SK-N-MC (cell line): ENCODE data around the gene SLC36A4.

Experiments
- EZH2 ChIP-seq: fragments of 200-600 bp; sonication (generic); IDR thresholded peaks from one replicate; pipeline ENCODE4 v1.6.1; 2017; ENCODE audit warnings: antibody characterized with exemption
- POLR2AphosphoS5 ChIP-seq: IDR thresholded peaks from 2 replicates; pipeline ENCODE4 v1.6.1; 2012; ENCODE audit warnings: mild to moderate bottlenecking, low read depth, low read length, borderline replicate concordance

- TF ChIP-seq POLR2AphosphoS5 = no peak
- TF ChIP-seq EZH2 = no peak
Measured at GRCh38 chr11:93143800-93144199, 54.0 kb downstream of the SLC36A4 start.
